HG03439 (cell line): Measurements from ENCODE around the gene TPP2.

Source experiments
- ATAC-seq: cut with Tn5 transposase; IDR thresholded peaks from one replicate; pipeline ENCODE4 v1.9.1; 2021; ENCODE audit warnings: mild to moderate bottlenecking, moderate library complexity; ENCODE audit not compliant: unreplicated experiment

The TPP2 gene

GRCh38 chr13:102596147-102597028 is at the start of gene TPP2:
Gene TPP2, plus strand, starts transcription at chr13:102596986. Its CDS starts 53 bp downstream, at chr13:102597039.
- peak; percentile 84 for ATAC-seq

GRCh38 chr13:102548811-102549210 is 48.0 kb upstream of the TPP2 start:
- no peak for ATAC-seq

DNA sequence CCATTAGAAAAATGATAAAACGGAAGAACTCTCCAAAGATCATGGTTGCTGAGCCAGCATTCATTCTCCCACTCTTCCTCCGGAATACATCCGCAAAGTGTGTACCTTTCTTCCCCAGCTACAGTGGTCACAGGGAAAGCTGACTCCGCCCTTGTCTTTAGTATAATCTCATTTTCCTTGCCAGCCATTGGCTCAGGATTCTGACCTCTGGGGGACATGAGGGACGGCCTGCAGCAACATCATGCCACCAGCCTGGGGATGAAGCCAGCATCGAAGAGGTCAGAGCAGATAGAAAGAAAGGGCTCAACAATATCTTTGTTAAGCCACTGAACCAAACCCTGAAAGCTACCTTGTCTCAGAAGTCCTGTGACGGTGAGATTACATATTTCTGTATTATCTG is 46.3 kb upstream of the TPP2 start:
- ATAC-seq: no peak

DNA sequence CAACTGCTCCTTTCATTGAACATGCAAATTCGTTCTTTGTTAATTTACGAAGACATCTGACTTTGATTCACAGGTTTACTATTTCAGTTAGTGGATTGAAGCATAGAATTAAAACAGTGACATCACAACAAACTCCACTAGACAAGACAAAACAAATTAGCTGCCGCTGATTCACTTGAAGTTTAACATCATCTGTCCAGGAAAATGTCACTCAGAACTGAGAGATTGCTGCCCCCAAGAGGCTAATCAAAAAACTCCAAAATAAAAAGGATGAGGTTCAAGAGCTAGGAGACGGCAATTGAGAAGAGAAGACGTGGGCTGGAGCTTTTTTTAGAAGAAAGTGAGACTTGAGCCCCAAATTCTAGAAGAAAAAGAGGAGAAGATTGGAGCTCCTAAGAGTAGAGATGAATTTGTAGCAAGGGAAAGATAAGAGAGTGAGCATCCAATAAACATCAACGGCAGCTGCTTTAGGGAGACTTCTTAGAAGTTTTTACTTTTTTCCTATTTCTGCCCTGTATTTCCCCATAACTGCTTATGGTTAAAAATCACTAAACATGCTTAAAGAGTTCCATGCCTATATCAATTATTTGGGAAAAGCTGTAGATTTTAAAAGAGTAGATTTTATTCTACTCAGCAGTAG is 40.8 kb upstream of the TPP2 start:
- ATAC-seq: no peak

- no peak for ATAC-seq
These were observed 40.0 kb upstream of the TPP2 start for GRCh38 chr13:102556806-102557205.

- no peak for ATAC-seq
These were observed 38.8 kb upstream of the TPP2 start for GRCh38 chr13:102558029-102558428.

DNA sequence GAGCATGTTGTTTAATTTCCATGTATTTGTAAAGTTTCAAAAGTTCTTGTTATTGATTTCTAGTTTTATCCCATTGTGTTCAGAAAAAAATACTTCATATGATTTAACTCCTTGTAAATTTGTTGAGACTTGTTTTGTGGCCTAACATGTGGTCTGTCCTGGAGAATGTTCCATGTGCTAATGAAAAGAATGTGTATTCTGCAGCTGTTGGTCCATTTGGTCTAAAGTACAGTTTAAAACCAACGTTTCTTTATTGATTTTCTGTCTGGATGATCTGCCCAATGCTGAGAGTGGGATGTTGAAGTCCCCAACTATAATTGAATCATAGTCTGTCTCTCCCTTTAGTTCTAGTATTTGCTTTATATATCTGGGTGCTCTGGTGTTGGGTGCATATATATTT is 34.9 kb upstream of the TPP2 start:
- ATAC-seq: no peak

DNA sequence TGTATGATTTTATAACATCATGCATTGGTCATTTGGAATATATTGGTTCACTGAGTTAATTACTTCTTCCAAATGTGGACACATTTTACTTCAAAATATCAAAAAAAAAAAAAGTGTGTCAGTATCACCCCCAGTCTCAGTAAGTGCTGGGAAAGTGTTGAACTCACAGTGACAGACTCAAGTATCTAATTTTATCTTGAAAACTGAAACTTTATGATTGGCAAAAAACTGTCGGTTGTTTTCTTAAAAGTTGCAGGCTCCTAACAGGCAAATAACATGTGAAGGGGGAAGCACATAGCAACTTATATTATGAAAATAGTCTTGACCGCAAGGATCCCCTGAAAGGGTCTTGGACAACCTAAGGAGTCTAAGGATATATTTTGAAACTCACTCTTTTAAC is 33.5 kb upstream of the TPP2 start:
- no peak for ATAC-seq

- no peak for ATAC-seq
These were observed 32.2 kb upstream of the TPP2 start for GRCh38 chr13:102564564-102564963.

DNA sequence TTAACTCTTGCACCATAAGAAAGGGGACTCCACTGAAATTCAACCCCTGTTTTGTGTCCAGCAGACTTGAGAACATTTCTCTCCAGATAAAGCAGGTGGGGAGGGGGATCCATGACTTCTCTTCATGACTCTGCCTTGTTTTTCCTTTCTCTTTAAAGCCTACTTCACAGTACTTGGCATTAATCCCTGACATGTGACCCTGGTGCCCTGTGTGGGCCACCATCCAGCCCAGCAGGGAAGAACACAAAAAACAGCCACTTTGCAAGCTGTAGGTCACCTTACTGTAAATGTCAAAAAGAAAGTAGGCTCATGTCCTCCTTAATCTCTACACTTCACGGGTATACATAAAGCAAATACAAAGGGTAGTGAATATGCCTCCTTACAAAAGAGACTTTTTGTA is 30.3 kb upstream of the TPP2 start:
- ATAC-seq: no peak

GRCh38 chr13:102567857-102568256 is 28.9 kb upstream of the TPP2 start:
- ATAC-seq: no peak

DNA sequence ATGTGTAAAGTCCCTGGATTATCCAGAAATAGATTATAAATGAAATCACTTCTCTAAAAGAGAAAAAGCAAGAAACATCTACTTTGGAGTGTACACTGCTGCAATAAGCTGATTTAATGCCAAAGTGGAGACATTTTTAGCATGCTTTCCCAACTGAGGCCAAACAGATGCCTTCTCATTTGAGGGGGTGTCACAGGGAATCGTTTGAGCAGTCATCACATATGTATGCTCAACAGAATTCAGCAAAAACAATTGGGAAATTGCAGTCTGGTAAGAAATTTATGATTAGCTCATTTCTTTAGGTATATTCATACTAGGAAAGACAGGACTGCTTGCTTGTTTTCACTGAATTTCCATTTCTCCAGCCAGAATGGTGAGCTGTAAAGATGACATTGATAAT is 27.3 kb upstream of the TPP2 start:
- ATAC-seq: no peak

GRCh38 chr13:102571075-102571474 is 25.7 kb upstream of the TPP2 start:
- no peak for ATAC-seq

GRCh38 chr13:102572323-102572722 is 24.5 kb upstream of the TPP2 start:
- ATAC-seq: no peak

- ATAC-seq: peak; percentile 65
These were observed 16.1 kb upstream of the TPP2 start for GRCh38 chr13:102580552-102581169.

DNA sequence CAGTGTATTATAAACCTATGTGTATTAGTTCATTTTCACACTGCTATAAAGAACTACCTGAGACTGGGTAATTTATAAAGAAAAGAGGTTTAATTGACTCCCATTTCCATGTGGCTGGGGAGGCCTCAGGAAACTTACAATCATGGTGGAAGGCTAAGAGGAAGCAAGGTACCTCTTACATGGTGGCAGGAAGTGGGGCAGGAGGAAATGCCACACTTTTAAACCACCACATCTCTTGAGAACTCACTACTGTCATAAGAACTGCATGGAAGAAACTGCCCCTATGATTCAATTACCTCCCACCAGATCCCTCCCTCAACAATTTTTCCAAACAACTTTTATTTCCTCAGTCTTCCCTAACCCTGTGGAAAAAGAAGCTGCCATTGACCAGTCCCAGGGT is 14.5 kb upstream of the TPP2 start:
- no peak for ATAC-seq

GRCh38 chr13:102584434-102584833 is 12.4 kb upstream of the TPP2 start:
- ATAC-seq: no peak

GRCh38 chr13:102586615-102587014 is 10.2 kb upstream of the TPP2 start:
- no peak for ATAC-seq

DNA sequence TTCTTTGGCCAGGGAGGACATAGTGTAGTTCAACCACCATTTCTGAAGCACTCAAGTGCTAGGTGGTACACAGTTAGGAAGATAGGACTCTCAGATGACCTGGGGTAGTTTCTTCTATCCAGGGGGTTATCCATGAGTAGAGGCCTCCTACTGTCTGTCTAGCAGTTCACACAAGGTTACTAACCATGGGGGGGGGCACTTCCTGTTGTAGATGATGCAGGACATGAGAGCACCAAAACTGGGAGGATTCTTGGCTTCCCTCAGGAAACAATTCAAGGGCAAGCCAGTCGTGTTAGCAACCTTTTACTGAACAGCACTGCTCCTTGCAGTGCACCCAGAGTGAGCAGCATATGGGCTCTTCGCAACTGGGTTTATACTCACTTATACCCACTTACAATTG is 8.9 kb upstream of the TPP2 start:
- no peak for ATAC-seq

DNA sequence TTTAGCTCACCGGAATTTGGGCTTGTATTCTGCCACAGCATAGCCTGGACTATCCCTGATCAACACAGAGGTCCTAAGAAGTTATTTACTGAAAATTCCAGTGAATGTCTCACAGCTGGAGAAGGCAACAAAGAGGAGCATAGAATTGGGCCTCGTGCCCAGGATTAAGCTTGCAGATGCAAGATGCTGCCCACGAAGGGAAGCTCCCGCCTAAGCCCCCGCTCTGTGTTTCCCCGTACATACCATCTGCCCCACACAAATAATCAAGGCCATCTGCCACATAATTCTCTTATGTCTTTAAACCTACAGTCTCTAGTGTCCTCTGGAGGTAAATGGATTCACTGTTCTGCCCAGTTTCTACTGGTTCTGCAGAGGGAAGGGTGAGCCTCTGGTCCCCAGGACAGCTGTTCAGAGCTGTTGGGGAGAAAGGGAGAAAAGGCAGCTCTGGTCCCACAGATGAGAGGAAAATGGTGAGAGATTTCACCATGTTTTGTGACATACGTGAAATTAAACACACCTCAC is 7.4 kb upstream of the TPP2 start:
- no peak for ATAC-seq

DNA sequence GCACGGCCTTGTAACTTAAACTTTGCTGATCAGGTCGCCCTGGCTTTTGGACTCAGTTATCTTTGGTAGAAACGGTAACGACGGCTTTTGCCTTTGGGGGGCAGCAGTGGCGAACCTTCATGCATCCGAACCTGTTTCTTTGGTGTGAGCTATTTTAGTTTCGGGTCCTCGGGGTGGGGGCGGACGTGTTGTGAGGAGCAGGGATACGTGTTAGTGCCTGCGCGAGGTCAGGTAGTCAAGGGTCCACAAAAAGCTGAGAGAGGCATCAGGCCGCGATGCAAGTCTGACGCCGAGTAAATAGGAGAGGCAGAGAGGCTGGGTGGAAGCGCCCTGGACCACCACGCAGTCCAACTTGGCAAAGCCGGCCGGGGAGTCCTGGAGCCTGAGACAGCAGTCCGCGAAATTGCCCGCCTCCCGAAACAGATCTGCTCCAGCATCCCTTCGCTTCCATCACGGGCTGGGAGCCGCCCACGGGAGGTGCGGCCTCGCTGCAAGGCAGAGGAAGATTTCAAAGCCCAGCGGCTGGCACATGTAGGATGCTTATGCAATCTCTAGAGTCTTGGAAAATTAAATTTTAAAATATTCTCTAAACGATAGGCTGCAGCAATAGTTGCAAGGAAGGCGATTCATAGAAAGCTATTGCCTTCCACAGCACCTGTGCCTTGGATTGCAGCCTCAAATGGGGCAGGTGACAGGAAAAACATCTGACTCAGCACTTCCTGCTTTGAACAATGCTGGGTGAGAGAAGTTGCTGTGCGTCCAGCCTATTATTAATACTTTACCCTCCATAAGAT is 4.6 kb upstream of the TPP2 start:
- peak; percentile 42 for ATAC-seq
